NCI-H524 treated with DMSO at 0.1 percent for 48 hours (cell line): ENCODE results near the gene FAM83F.

ENCODE experiments used
- DNase-seq: peaks from one replicate; lab custom pipeline; 2025; lab: John Stamatoyannopoulos, UW

FAM83F gene

GRCh38 chr22:40065981-40066380 lies 71.2 kb downstream of the FAM83F start:
- no peak for DNase-seq

GRCh38 chr22:40067639-40068038 lies 72.9 kb downstream of the FAM83F start:
- no peak for DNase-seq

- no peak for DNase-seq
Observed at GRCh38 chr22:40070701-40071100, 75.9 kb downstream of the FAM83F start.

- no peak for DNase-seq
Observed at GRCh38 chr22:40071720-40072119, 77.0 kb downstream of the FAM83F start.

GRCh38 chr22:40076702-40077645 lies 82.2 kb downstream of the FAM83F start:
- no peak for DNase-seq

GRCh38 chr22:40077646-40078016 lies 82.9 kb downstream of the FAM83F start:
- no peak for DNase-seq

GRCh38 chr22:40081662-40082061 lies 86.9 kb downstream of the FAM83F start:
- DNase-seq: no peak

GRCh38 chr22:40082184-40082583 lies 87.4 kb downstream of the FAM83F start:
- no peak for DNase-seq

- DNase-seq: no peak
Observed at GRCh38 chr22:40083794-40084193, 89.0 kb downstream of the FAM83F start.

GRCh38 chr22:40084246-40084645 lies 89.5 kb downstream of the FAM83F start:
- DNase-seq: no peak

GRCh38 chr22:40088818-40089217 lies 94.1 kb downstream of the FAM83F start:
- no peak for DNase-seq
